T follicular helper cell (primary cell): ENCODE data around the gene CBFA2T2.
"Not testable (repeated sequence)": the region's sequence is repeated elsewhere in the genome, so short reads cannot be mapped to it uniquely, and the experiment has no call there.

Experiments
- DNase-seq: peaks from one replicate; pipeline ENCODE4 v3.0.0-alpha.2; 2020; ENCODE audit warnings: low read depth

CBFA2T2 gene

DNA sequence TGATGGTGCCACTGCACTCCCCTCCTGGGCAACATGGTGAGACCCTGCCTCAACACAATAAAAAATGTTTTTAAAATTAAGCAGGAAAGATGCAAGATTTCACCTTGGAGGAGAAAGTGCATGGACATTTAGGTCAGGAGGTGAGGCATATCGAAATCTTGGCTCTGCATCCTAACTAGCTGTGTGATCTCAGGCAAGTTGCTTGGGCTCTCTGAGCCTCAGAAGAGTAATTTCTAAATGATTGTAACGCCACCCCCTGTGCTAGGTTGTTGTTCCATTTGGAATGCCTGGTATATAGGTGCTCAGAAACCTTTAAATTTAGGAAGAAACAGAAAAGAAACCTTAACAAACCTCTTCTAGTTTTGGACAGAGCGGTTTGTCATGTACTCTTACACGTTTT lies 136.3 kb downstream of the CBFA2T2 start:
- DNase-seq = no peak

GRCh38 chr20:33627577-33628216 lies 137.8 kb downstream of the CBFA2T2 start:
- no peak for DNase-seq

DNA sequence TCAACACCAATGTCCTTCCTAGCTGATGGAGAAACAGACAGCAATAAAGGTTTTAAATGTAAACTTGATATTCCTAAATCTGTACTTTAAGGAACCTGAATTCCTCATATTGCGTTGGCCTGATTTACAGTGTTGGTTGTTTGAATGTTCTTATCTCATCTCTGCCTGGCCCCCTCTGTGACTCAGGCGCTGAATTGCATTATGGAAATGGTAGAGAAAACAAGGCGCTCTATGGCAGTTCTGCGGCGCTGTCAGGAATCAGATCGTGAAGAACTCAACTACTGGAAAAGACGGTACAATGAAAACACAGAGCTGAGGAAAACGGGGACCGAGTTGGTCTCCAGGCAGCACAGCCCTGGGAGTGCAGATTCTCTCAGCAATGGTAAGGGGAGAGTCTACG lies 139.6 kb downstream of the CBFA2T2 start:
- no peak for DNase-seq

DNA sequence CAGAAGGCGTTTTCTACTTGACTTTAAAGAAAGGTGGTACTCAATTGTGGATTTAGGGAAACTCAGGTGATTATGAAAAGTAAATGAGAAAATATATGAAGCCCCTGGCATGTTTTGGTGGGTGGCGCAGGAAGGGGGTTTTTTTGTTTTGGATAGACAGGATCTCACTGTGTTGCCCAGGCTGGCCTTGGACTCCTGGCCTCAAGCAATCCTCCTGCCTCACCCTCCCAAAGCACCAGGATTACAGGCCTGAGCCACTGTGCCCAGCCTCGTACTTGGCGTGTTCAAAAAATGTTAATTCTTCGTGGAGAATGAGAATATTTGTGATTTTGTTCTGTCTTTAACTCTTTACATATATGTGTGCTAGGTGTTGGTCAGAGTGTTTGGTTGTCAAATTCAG lies 140.1 kb downstream of the CBFA2T2 start:
- DNase-seq = no peak

- no peak for DNase-seq
Observed at GRCh38 chr20:33630507-33630906, 140.6 kb downstream of the CBFA2T2 start.

GRCh38 chr20:33631910-33632309 lies 142.0 kb downstream of the CBFA2T2 start:
- DNase-seq = not testable (repeated sequence)

- no peak for DNase-seq
Observed at GRCh38 chr20:33635341-33635740, 145.4 kb downstream of the CBFA2T2 start.

DNA sequence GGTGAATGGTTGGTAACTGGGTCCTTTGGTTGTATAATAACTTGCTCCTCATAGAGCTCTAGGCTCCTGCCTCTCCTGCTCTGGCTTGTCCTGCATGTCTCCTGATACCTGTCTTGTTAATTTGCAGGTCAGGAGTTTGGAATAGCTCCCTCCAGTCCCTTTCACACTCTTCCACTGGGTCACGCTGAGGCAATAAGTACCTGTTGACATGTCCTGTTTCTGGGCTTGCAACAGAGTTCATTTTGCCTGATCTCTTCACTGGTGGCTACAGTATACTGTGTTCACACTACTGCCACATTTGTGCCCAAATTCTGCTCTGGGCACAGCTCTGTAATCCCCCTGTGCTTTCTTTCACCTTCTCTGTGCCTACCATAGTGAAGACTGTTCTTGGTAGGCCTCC lies 146.9 kb downstream of the CBFA2T2 start:
- no peak for DNase-seq

- DNase-seq = no peak
Observed at GRCh38 chr20:33640287-33640686, 150.4 kb downstream of the CBFA2T2 start.

DNA sequence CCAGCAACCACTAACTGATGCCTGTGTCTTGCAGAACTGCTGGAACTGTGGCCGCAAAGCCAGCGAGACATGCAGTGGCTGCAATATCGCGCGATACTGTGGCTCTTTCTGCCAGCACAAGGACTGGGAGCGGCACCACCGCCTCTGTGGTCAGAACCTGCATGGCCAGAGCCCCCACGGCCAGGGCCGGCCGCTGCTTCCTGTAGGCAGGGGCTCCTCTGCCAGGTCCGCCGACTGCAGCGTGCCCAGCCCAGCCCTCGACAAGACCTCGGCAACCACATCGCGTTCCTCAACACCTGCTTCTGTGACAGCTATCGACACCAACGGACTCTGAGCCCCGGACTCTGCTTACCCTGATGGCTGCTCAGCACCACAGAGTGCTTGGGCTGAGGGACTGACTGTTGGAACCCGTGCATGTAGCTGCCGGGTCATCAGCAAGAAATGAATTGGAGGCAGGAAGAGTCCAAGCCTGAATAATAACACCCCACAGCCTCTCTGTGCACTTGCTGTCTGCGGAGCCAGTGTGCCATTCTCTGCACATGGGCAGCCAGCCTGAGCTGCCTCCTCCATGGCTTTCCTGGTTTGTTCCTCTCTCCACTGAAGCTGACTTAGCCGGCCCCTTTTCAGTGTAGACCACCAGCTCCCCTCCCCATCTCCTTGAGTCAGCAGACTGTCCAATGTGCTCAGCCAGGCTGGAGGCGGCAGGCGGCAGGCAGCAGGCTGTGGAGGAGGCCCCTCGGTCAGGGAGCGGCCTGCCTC lies 154.6 kb downstream of the CBFA2T2 start:
- DNase-seq = no peak

GRCh38 chr20:33645072-33645358 lies 155.1 kb downstream of the CBFA2T2 start:
- no peak for DNase-seq

DNA sequence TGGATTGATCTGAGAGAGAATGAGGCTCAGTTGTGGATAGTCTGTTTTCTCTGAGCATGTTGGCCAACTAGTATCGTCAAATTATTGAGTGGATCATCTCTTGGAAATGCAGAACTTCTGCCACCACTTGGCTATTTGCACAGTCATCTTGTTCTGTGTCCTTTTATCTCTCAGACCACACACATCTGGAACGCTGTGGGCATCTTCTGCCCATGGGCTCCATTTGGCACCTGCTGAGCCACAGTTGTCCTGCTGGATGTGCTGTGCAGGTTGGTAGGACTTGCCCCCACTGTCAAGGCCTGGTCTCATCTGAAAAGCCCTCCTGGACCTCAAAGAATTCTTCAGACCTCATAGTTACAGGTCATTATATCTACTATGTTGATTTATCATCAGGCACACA lies 155.5 kb downstream of the CBFA2T2 start:
- no peak for DNase-seq

GRCh38 chr20:33646191-33646590 lies 156.3 kb downstream of the CBFA2T2 start:
- no peak for DNase-seq

GRCh38 chr20:33646959-33647602 lies 157.2 kb downstream of the CBFA2T2 start:
- DNase-seq = not testable (repeated sequence)

GRCh38 chr20:33647603-33648395 lies 157.9 kb downstream of the CBFA2T2 start:
- DNase-seq = no peak

DNA sequence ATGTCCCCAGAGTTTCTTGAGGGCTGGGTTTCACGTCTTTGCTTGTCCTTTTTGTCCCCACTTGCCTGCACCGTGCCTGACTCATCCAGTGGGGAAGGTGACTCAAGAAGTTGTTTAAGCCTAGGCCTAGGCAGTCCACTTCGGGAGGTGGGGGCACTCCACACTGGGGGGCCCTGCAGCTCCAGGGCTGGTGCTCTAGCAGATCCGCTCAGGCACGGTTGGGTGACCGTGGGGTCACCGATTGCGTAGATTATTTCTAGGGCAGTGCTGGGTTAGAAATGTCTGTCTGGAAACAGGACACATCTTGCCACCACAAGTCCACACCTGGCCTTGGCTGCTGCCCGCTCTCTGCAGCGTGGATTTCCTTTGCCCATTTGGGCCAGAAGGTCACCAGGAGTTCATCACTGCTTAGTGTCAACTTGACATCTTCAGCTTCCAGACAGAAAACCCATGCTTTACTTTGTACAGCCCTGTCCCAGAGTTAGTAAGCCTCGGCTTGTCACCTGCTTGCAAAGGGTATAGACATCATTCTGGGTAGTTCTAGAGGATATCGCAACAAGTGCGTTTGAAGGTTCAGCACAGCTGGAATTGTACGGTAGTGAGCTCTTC lies 158.6 kb downstream of the CBFA2T2 start:
- no peak for DNase-seq

- no peak for DNase-seq
Observed at GRCh38 chr20:33649201-33649681, 159.3 kb downstream of the CBFA2T2 start.

- no peak for DNase-seq
Observed at GRCh38 chr20:33650111-33650752, 160.3 kb downstream of the CBFA2T2 start.

GRCh38 chr20:33650753-33651561 lies 161.1 kb downstream of the CBFA2T2 start:
- DNase-seq = no peak

DNA sequence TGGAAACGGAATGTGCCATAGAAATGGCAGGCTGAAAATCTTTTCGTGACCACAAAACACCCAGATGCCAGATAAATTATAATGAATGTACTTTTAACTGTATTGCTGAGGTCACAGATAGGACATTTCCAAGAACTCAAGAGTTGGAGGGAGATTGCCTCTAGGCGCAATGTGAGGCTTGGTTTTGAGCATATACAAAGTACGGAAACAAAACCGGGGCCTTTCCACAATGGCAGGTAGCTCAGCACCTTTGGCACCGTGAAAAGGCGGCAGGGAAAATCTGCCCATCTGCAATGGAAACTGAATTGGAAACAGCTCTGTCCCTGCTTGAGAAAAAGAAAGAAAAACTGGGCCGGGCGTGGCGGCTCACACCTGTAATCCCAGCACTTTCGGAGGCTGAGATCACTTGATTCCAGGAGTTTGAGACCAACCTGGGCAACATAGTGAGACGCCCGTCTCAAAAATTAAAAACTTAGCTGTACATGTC lies 161.7 kb downstream of the CBFA2T2 start:
- DNase-seq = no peak
